HS-5 (cell line): ENCODE results near the gene SGMS1.

Experiments used
- DNase-seq: peaks from one replicate; pipeline ENCODE4 v3.0.0-alpha.2; 2012; ENCODE audit warnings: low read depth

SGMS1 gene

GRCh38 chr10:50398381-50398780 lies 225.4 kb downstream of the SGMS1 start:
- DNase-seq: no peak

DNA sequence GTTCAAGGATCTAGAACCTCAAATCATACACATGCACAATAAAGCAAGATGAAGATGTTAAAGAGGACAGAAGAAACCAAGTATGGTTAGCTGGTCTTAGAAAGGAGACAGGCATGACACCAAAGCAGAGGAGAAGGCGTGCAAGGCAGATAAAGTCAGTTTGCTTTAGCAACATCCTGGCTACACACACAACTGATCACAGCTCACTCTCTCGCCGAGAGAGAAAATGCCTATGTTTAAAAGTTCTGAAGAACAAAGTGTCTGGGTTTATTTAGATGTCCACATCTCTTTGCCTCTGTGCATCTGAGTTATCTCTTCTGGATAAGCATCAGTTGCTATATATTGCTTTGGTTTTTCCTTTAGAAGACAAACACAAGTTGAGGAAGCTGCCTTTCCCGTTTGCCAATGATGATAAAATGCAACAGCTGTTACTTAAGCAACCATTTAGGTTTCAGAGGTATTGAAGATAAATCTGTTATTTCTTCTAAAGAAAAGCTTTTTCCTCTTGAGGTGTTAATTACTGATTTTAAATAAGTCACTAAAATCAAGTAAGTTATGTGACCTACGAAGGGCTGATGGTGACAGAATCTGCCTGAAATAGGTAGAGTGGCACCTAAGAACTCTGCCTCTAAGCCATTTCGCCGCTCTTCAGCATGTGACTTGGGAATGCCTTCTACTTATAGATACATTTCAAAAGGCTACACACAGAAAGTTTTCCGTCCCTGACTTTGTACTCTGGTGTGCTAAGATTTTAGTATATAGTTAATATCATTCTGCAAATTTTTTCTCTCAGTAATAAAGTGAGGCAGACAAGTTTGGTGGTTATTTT lies 226.2 kb downstream of the SGMS1 start:
- no peak for DNase-seq

GRCh38 chr10:50396491-50397311 lies 227.1 kb downstream of the SGMS1 start:
- no peak for DNase-seq

- DNase-seq: no peak
Observed at GRCh38 chr10:50395851-50396250, 227.9 kb downstream of the SGMS1 start.

DNA sequence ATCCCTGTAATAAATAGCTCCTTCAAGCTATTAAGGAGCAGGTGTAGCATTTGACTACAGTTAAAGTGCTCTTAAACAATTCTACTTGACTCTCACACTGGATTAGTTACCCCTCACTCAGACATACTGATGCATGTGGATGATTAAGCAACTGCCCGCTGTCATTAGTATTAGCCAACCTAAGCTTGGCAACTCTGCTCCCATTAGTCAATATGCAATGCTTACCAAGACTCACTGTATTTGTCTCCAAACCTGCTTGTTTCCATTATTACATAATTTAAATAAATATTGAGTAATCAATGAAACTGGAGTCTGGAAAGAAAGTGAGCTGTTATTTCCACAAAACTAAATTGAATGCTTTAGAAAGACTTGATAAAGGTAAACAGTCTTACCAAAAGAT lies 228.5 kb downstream of the SGMS1 start:
- no peak for DNase-seq

GRCh38 chr10:50394832-50395231 lies 228.9 kb downstream of the SGMS1 start:
- DNase-seq: no peak

DNA sequence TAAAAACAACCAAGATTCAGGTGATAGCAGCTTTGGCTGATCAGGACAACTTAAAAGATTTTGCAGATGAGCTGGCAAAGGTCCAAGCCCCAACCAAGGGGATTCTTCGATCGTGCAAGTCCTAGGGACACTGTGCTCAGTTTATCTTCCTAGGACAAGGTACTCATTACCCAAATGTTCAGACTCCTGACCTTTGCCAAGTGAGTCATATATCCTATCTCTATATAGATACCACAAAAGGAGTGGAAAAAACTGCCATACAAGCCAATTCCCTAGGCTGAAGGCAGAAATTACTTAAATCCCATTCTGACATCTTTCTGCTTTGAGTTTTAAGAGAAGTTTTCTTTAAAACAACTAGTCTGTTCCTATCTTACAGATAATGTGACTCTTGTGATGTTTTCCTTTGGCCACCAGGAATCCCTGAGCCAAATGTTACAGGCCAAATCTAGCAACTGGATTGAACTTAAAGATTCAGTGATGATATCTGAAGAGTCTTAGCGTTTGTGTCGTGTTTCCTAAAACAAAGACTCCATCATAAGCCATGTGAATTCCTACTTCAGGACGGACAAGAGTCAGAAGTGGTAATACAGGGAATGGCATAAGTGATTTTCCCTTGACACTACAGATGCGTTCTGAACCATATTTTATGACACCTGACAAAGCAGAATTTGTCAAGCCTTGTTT lies 229.8 kb downstream of the SGMS1 start:
- no peak for DNase-seq

DNA sequence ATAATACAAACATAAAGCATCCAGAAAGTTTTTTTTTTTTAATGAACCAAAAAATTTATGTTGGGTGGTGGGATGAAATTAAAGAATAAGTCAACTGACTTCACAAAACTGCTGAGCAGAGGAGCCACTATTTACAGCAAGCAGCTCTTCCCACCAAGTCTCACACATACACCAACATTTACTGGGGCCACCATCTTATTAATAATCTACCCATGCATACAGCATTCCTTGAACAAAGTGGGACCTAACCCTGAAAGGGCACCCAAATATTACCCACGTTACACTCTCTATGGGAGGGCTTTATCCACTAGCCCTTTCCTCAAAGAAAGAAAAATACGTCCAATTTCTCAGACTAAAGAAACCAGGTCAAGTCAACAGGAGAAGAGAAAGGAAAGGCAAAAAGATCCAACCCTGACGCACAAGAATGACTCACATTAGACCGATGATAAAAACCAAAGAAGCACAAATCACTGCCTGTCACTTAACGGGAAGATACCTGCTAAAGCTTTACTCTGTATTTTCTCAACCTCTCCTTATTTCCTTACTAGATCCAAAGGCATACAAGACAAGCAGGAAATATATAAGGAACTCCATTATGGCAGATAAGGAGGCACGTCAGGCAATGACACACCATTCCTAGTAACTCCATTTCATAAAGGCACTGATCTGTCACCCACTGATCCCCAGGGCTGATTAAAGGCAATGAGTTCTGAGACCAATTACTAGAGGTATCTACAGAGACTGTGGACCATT lies 230.6 kb downstream of the SGMS1 start:
- no peak for DNase-seq

DNA sequence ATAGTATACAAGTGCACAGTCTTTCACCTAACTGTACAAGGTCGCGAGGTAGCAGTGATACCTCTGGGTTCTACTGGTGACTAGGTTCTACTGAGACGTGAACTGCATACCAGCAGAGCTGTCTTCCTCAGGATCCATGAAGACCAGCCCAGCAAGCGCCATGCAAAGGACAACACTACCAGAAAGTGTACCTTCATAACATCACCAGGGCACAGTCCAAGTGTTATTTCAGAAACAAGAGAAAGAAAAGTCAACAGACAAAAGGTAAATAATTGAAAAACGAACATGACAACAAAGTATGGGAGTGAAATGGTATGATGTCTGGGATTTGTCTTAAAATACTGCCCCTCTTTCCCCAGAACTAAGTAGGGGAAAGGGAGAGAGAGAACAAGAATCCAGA lies 231.3 kb downstream of the SGMS1 start:
- DNase-seq: no peak

- no peak for DNase-seq
Observed at GRCh38 chr10:50390302-50390701, 233.5 kb downstream of the SGMS1 start.

GRCh38 chr10:50388181-50388580 lies 235.6 kb downstream of the SGMS1 start:
- no peak for DNase-seq

- DNase-seq: no peak
Observed at GRCh38 chr10:50387732-50388073, 236.1 kb downstream of the SGMS1 start.

- DNase-seq: no peak
Observed at GRCh38 chr10:50387007-50387731, 236.6 kb downstream of the SGMS1 start.

DNA sequence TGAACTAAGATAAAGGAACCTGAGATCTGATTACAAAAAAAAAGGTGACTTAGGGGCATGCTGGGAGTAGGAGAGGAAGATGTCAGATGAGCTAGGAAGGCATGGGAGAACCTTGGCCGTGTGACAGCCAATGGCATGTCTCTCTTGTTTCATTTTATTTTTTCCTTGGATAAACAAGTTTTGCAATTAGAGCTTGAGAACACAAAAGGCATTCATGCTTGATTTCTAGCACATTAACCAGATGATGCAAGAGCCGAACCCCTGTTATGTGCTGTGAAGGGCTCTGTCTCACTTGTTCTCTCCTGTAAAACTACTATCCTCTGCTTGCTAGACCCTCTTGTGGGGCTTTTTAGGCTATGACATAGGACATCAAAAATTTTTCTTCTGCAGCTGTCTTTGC lies 238.1 kb downstream of the SGMS1 start:
- no peak for DNase-seq

- DNase-seq: no peak
Observed at GRCh38 chr10:50384898-50385297, 238.9 kb downstream of the SGMS1 start.

DNA sequence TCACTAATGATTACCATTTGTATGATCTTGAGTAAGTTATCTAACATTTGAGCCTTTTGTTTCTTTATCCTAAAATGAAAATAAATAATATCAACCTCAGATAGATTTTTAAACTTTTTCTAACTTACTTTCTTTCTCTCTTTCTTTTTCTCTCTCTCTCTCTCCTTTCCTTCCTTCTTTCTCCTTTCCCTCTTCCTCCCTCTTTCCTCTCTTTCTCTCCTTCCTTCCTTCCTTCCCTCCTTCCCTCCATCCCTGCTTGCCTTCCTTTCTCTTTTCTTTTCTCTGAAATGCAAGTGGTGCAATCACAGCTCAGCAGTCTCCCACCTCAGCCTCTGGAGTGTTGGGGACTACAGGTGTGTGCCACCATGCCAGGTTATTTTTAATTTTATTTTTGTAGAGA lies 239.5 kb downstream of the SGMS1 start:
- no peak for DNase-seq

GRCh38 chr10:50382576-50383023 lies 241.2 kb downstream of the SGMS1 start:
- no peak for DNase-seq

GRCh38 chr10:50381642-50382041 lies 242.1 kb downstream of the SGMS1 start:
- DNase-seq: no peak

GRCh38 chr10:50379616-50380015 lies 244.1 kb downstream of the SGMS1 start:
- no peak for DNase-seq

DNA sequence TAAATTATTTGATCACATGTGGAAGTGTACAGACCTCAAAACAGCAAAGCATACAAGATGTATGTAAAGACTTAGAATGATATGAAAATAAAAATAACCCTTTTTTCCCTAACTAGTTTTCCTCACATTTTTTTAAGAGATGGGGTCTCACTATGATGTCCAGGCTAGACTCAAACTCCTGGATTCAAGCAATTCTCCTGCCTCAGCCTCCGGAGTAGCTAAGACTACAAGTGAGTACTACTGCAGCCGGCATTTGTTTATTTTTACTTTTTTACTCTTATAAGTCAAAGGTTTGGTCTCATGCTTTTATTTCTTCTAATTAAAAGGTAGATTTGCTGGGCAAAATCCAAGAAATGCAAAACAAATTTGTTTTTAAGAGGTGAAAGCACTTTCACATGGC lies 248.0 kb downstream of the SGMS1 start:
- no peak for DNase-seq

DNA sequence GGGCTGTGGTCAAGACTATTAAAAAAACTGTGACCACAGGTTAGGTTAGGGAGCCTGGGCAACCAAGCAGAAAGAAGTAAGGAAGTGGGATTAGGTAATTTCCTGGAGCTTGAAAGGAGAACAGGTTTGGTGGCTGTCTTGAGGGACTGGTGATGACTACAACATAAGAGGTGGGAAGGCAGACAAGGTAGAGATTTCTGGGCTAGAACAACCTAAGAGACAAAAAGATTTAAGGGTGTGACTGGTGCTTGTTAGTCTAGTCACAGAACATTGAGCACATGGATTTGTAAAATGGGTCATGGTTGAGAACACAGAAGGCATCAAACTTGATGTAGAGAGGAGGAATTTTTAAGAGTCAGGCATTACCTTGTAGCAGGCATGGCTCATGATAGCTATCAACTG lies 248.7 kb downstream of the SGMS1 start:
- no peak for DNase-seq
